HG02884 (cell line): ENCODE measurements around the gene RLF.
A peak's percentile ranks its signal among the peaks of the same experiment; 100 is the strongest.

Experiments
- ATAC-seq: cut with Tn5 transposase; IDR thresholded peaks from one replicate; pipeline ENCODE4 v1.9.1; 2021; ENCODE audit warnings: mild to moderate bottlenecking, moderate library complexity; ENCODE audit not compliant: unreplicated experiment

Gene RLF

GRCh38 chr1:40161125-40161887 is at the start of gene RLF:
Gene RLF, plus strand, starts transcription at chr1:40161387. Its CDS starts 13 bp downstream, at chr1:40161400.
- peak; percentile 74 for ATAC-seq

GRCh38 chr1:40114400-40114799 is 46.8 kb upstream of the RLF start:
- no peak for ATAC-seq

GRCh38 chr1:40120128-40120527 is 41.1 kb upstream of the RLF start:
- no peak for ATAC-seq

- ATAC-seq: no peak
Measured at GRCh38 chr1:40122855-40123254, 38.3 kb upstream of the RLF start.

GRCh38 chr1:40130892-40131291 is 30.3 kb upstream of the RLF start:
- ATAC-seq: no peak

GRCh38 chr1:40132383-40133311 is 28.5 kb upstream of the RLF start:
- ATAC-seq: no peak

- no peak for ATAC-seq
Measured at GRCh38 chr1:40133312-40133665, 27.9 kb upstream of the RLF start.

GRCh38 chr1:40133839-40134238 is 27.3 kb upstream of the RLF start:
- no peak for ATAC-seq

- no peak for ATAC-seq
Measured at GRCh38 chr1:40140211-40140973, 20.8 kb upstream of the RLF start.

GRCh38 chr1:40141878-40142535 is 19.2 kb upstream of the RLF start:
- no peak for ATAC-seq

GRCh38 chr1:40143891-40144575 is 17.2 kb upstream of the RLF start:
- no peak for ATAC-seq

- no peak for ATAC-seq
Measured at GRCh38 chr1:40151457-40152079, 9.6 kb upstream of the RLF start.

GRCh38 chr1:40153073-40153770 is 8.0 kb upstream of the RLF start:
- peak; percentile 54 for ATAC-seq

- ATAC-seq: no peak
Measured at GRCh38 chr1:40155135-40155534, 6.1 kb upstream of the RLF start.

GRCh38 chr1:40155910-40156309 is 5.3 kb upstream of the RLF start:
- no peak for ATAC-seq

- ATAC-seq: no peak
Measured at GRCh38 chr1:40160806-40161124, 422 bp upstream of the RLF start.

GRCh38 chr1:40161888-40162397 is 756 bp downstream of the RLF start:
- ATAC-seq: no peak

GRCh38 chr1:40162753-40163441 is 1.7 kb downstream of the RLF start:
- no peak for ATAC-seq

- no peak for ATAC-seq
Measured at GRCh38 chr1:40167317-40167716, 6.1 kb downstream of the RLF start.
